ENCODE data around the gene GRK2. TPM values are rescaled to one million over a fixed set of nuclear protein-coding genes. Genes with fewer than 3 reads are reported as not detected.
A peak's percentile ranks its signal among the peaks of the same experiment; 100 is the strongest.

Gene GRK2
- total RNA-seq, 1 experiment from 2014 or later = 56.3 TPM

GRCh38 chr11:67252831-67253239 is 13.4 kb upstream of the GRK2 start:
- Histone ChIP-seq H3K4me2 (ENCODE audit: insufficient read depth, insufficient read length, low read length) (no peak overlapping the region), H3K23ac (ENCODE audit: insufficient read length, low read depth, low read length) (no peak overlapping the region), H3K27ac (ENCODE audit: insufficient read length, low read depth, low read length) (no peak overlapping the region), H3K14ac (ENCODE audit: insufficient read depth, low read length) (no peak overlapping the region), H2AFZ (ENCODE audit: low read length) (no peak overlapping the region), H3K9me3 (ENCODE audit: control insufficient read depth, low read depth, low read length) (no peaks in the 10 kb centered on the region), H3K27me3 (ENCODE audit: insufficient read depth, low read length) (no peaks in the 10 kb centered on the region), H3K56ac (ENCODE audit: insufficient read length, low read depth, low read length) (no peak overlapping the region), H3K79me1 (ENCODE audit: insufficient read depth, low read depth, low read length, poor library complexity, severe bottlenecking) (no peaks in the 10 kb centered on the region), H3K4me1 (ENCODE audit: insufficient read depth, low read length) (no peaks in the 10 kb centered on the region), H3K23me2 (ENCODE audit: insufficient read length, low read depth, low read length, poor library complexity, severe bottlenecking) (no peaks in the 10 kb centered on the region), H4K91ac (ENCODE audit: insufficient read length, low read depth, low read length) (no peak overlapping the region), H3K18ac (ENCODE audit: insufficient read length, low read depth, low read length) (no peak overlapping the region), H4K5ac (ENCODE audit: insufficient read length, low read depth, low read length) (no peak overlapping the region), H2BK5ac (ENCODE audit: insufficient read length, low read length) (no peak overlapping the region), H3T11ph (ENCODE audit: low read length) (no peak overlapping the region), H2BK120ac (ENCODE audit: low read depth, low read length, poor library complexity, severe bottlenecking) (no peak overlapping the region), H2AK5ac (ENCODE audit: insufficient read length, low read length) (no peak overlapping the region), H3K4ac (ENCODE audit: low read depth, low read length) (no peak overlapping the region), H3K79me2 (ENCODE audit: insufficient read depth, low read length) (no peaks in the 10 kb centered on the region), H2BK20ac (ENCODE audit: low read depth, low read length, poor library complexity, severe bottlenecking) (no peak overlapping the region), H3K9ac (ENCODE audit: extremely low read depth, insufficient read length, low read length) (no peak overlapping the region), H2BK12ac (ENCODE audit: insufficient read length, low read depth, low read length) (no peak overlapping the region), H4K20me1 (ENCODE audit: control insufficient read depth, insufficient read depth, insufficient read length) (no peaks in the 10 kb centered on the region), H4K8ac (replicated peaks; ENCODE audit: insufficient read length, low read depth, low read length) (no peak overlapping the region), H2BK15ac (ENCODE audit: low read depth, low read length) (no peak overlapping the region)
- no peak for DNase-seq
- H3K36me3 Mint-ChIP-seq (ENCODE audit: insufficient read depth in 1 of 3, low read depth in 3 of 3) = peaks cover 70 to 98% (median 92%) of the 10 kb centered on the region in 3 experiments; a peak in 6 of 7 replicates
- H3K9me3 Mint-ChIP-seq = no peaks in the 10 kb centered on the region
- TF ChIP-seq CTCF (conservative IDR thresholded peaks at IDR 0.05) = peak; percentile 55
- no peaks in the 10 kb centered on the region for H3K27me3 Mint-ChIP-seq (ENCODE audit: low read depth)
- no peak overlapping the region for H3K4me3 Mint-ChIP-seq
- H3K27ac Mint-ChIP-seq = no peak overlapping the region
- no peaks in the 10 kb centered on the region for H3K4me1 Mint-ChIP-seq
- WGBS (ENCODE audit: extremely low coverage, insufficient read length, low lambda C conversion rate) = no CpG with 5 or more reads among the region's 4 CpGs

All from H9 (cell line).